Thyroid gland (tissue), 4 donors: ENCODE data around the gene DHDH.

Source experiments
- POLR2A ChIP-seq, 2 donors: fragments of 450-650 bp; IDR thresholded peaks; one replicate each; pipeline ENCODE4 v1.6.1; 2017; ENCODE audit warnings: antibody characterized with exemption in 2 of 2, mild to moderate bottlenecking in 2 of 2, moderate library complexity in 1 of 2
- TF ChIP-seq, protein P1 (sequence below), 6 experiments: fragments of 200-600 bp in 3 of 6; fragments of 450-650 bp in 3 of 6; sonication (generic) in 3 of 6; IDR thresholded peaks; one replicate each; pipeline ENCODE4 v1.5.1; 2016 to 2019; ENCODE audit warnings: antibody characterized with exemption in 6 of 6, mild to moderate bottlenecking in 2 of 6, inconsistent platforms in 1 of 6, moderate library complexity in 1 of 6

DNA sequence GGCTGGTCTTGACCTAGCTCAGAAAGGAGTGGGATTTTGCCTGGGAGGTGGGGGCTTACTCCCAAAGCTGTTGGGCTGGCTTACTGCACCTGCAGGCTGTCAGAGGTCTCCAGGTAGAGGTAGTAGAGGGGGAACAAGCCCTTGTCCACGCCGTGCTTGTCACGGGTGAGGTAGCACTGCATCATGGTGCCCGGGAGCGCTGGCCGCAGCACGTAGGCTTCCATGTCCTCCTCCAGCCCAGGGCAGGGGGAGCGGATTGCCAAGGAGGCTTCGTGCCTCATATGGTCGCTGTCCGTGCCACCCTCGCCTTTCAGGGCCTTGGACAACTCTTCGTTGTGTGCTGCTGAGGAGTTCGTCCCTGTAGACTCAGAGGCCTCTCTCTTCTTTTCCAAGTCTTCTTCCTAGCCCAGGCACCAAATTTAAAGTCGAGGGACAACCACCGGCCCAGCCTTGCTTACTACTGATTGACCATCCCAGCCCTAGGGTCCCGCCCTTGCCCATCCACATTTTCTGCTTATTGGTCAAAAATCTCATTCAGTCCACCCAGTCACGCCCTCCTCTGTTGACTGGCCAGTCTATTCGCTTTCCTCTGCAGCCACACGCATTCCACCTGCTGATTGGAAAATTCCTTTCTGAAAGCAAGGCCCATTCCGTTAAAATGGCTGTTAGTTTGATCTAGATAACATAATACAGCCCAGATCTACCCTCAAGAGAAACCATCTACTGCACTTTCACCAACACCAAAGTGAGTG, 45.5 kb upstream of the DHDH start:
- TF ChIP-seq, protein P1, sequence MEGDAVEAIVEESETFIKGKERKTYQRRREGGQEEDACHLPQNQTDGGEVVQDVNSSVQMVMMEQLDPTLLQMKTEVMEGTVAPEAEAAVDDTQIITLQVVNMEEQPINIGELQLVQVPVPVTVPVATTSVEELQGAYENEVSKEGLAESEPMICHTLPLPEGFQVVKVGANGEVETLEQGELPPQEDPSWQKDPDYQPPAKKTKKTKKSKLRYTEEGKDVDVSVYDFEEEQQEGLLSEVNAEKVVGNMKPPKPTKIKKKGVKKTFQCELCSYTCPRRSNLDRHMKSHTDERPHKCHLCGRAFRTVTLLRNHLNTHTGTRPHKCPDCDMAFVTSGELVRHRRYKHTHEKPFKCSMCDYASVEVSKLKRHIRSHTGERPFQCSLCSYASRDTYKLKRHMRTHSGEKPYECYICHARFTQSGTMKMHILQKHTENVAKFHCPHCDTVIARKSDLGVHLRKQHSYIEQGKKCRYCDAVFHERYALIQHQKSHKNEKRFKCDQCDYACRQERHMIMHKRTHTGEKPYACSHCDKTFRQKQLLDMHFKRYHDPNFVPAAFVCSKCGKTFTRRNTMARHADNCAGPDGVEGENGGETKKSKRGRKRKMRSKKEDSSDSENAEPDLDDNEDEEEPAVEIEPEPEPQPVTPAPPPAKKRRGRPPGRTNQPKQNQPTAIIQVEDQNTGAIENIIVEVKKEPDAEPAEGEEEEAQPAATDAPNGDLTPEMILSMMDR (IDR thresholded peaks at IDR 0.05), result no peak
- TF ChIP-seq POLR2A (IDR thresholded peaks at IDR 0.05), result no peak
